HS-5 (cell line): ENCODE data around the gene RPS29.
"Not testable (repeated sequence)": the region's sequence is repeated elsewhere in the genome, so short reads cannot be mapped to it uniquely, and the experiment has no call there.

Source experiments
- DNase-seq: peaks from one replicate; pipeline ENCODE4 v3.0.0-alpha.2; 2012; ENCODE audit warnings: low read depth

The RPS29 gene

DNA sequence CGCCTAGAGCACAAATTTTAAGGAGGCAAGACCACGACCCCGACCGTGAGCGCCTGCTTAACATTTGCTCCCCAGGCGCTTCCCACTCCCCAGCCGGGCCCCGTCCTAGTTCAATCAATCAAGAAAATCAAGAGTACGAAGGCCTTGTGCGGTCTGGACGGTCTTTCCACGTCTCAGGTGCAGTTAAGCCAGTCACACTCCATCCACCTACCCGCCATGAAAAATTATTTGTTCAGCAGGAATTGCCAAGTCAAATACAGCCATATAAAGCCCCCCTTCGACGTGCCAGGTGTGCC is 12.0 kb upstream of the RPS29 start:
- no peak for DNase-seq

DNA sequence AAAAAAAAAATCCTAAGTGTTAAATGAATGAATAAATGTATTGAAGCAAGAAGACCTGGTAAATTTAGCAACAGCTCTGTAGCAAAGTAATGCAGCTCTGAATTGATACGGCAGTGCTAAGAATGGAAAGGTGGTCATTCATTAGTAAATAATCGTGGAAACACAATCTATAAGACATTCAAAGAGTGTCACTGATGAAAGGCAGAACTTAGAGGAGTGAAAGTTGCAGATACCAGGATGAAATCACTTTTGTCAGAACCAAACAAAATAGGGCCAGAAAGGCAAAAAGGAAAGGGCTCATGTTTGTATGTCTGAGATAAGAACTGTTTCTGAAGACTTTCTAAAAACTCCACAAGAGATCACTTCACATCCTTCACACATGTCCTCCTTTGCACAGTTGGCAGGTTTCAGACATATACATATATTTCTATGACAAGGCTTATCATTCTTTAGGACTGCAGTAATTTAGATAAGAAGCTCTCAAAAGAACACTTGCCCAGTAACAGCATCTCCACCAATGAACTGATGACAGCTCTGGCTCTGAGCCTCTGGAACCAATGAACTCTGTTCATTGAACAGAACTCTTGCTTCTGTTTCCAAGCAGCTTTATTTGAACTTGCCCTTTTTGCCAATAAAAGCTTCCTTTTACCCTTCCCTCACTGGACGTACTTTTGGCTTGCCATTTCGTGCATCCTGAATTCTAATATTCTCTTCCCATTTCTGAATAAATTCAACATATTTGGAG is 8.3 kb upstream of the RPS29 start:
- no peak for DNase-seq

DNA sequence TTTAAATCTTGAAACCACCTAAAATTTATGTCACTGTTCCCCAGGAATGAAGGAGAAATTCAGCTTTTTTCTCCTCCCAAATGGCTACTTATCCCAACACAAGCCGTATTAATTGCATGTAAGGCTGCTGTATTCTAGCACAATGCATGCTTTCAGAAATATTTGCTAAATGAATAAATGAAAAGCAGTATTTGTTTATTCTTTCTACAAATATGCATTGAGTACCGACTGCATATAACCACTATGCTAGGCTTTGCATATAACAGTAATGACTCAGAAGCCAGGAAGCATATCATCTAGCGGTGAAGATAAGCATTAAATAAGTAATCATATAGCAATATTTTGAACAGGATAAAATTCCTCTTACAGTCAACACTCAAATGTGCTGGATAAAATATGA is 6.8 kb upstream of the RPS29 start:
- DNase-seq = peak; percentile 58

DNA sequence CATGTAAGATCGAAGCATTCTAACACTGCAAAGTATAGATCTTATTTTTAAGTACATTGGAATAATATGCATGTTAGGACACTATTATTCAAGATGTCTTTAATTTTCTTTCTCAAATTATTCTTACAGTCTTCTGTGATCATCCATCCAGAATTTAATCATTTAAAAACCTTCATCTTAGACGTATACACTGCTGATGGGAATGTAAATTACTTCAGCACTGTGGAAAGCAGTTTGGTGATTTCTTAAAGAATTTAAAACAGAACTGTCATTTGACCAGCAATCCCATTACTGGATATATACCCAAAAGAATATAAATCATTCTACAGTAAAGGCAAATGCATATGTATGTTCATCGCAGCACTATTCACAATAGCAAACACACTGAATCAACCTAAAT is 3.2 kb upstream of the RPS29 start:
- no peak for DNase-seq

GRCh38 chr14:49586673-49587460 is 687 bp upstream of the RPS29 start:
- peak; percentile 81 for DNase-seq

- DNase-seq = not testable (repeated sequence)
Observed at GRCh38 chr14:49584981-49585640, 1.1 kb downstream of the RPS29 start.

GRCh38 chr14:49584058-49584457 is 2.1 kb downstream of the RPS29 start:
- no peak for DNase-seq

- DNase-seq = no peak
Observed at GRCh38 chr14:49583629-49584028, 2.6 kb downstream of the RPS29 start.

DNA sequence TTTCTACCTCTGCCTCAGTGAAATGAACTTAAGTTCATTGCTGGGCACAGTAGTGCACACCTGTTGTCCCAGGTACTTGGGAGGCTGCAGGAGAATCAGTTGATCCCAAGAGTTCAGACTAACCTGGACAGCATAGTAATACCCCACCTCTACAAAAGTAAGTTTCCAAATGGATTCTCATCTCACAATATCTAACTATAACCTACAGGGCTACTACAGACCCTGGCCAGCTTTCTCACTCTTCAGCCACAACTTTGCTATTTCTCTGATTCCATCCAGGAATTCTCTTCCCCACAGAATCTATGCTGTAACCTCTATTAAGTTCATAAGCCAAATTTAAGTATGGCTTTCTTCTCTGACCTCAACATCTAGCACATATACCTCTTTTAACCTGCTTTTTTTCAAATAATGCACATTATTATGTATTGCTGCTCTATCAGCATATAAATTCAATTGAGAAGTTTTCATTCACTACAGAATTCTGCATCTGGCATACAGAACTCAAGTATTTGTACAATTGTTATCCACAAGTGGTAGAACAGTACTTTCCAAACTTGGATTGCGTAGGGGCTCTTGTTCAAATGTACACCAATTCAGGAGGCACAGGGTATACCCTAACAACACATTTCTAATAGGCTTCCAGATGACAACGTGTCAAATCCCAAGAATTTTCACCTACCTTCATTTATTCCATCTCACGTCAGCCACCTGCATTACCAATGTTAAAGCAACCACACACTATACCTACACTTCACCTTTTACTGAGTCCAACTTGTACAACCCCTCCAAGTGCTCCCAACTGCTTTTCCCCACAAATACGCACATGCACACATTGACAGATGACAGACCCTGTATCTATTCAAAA is 3.8 kb downstream of the RPS29 start:
- DNase-seq = no peak

GRCh38 chr14:49581209-49582112 is 4.7 kb downstream of the RPS29 start:
- no peak for DNase-seq

DNA sequence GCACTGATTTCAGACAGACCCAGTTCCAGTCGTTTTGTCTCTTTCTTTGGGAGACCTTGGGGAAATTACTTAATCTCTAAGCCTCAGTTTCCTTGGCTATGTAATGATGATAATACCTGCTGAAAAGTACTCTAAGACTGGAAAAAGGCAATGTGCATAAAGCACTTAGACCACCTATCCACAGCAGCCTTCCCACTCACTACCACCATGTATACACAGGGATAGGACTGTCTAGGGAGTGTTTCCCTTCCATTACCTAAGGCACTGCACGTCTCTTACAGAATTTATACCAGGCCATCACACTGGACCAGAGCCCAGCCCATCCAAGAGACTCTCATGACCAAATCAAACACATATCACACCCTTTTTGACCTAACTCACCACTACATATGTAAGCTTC is 6.3 kb downstream of the RPS29 start:
- DNase-seq = no peak

DNA sequence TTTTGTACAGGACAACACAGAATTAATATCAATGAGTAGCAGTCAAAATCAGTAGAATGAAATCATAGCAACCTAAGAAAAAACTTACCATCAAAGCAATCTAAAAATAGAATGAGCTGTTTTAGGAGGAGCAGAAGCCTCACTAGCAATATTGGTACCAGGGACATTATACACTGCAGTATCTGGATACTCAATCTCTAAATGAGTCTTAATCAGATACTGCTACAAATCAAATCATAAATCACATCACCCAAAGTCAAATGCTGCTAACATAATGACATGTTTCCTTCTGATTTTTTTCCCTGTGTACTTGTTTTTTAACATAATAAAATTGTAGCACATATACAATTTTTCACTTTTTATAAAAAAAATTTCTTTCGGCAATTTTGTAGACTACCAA is 8.0 kb downstream of the RPS29 start:
- DNase-seq = no peak

GRCh38 chr14:49574038-49574437 is 12.1 kb downstream of the RPS29 start:
- no peak for DNase-seq

GRCh38 chr14:49569281-49569680 is 16.9 kb downstream of the RPS29 start:
- no peak for DNase-seq

DNA sequence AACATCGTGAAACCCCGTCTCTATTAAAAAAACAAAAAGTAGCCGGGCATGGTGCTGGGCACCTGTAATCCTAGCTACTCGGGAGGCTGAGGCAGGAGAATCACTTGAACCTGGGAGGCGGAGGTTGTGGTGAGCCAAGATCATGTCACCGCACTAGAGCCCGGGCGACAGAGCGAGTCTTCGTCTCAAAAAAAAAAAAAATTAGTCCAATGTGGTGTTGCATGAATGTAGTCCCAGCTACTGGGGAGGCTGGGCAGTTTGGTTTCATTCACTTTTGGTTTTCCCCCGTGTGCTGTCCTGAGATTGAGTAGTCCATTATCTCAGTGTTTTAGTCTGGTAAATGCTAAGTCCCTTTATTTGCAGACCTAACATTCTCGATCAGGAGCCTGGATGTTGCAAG is 19.5 kb downstream of the RPS29 start:
- DNase-seq = no peak

DNA sequence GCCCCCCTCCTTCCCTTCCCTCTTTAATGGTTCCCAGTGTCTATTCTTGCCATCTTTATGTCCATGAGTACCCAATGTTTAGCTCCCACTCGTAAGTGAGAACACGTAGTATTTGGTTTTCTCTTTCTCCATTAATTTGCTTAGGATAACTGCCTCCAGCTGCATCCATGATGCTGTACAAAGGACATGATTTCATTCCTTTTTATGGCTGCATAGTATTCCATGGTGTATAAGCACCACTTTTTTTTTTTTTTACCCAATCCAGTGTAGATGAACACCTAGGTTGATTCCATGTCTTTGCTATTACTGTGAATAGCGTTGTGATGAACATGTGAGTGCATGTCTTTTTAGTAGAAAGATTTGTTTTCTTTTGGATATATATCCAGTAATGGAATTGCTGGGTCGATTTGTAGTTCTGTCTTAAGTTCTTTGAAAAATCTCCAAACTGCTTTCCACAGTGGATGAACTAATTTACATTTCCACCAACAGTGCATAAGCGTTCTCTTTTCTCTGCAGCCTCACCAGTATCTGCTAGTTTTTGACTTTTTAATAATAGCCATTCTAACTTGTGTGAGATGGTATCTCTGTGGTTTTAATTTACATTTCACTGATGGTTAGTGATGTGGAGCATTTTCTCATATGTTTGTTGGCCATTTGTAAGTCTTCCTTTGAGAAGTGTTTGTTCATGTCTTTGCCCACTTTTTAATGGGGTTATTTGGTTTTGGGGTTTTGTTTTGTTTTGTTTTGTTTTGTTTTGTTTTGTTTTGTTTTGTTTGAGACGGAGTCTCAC is 26.0 kb downstream of the RPS29 start:
- DNase-seq = no peak

DNA sequence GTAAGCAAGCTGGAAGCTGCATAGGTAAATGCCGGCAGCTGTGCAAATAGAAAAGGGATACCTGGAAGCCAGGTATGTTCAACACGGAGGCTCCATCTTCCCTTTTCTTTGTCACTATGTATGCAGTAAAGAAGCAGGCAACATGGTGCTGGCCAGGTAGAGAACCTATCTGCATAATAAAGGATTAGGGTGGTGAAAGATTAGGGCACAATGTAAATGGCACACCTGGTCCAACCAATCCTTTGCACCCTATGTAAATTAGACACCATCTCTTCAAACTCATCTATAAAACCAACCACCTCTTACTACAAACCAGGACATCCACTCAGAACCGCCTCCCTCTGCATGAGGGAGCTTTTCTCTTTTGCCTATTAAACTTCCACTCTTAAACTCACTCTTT is 32.3 kb downstream of the RPS29 start:
- DNase-seq = no peak

GRCh38 chr14:49553106-49553505 is 33.1 kb downstream of the RPS29 start:
- no peak for DNase-seq

DNA sequence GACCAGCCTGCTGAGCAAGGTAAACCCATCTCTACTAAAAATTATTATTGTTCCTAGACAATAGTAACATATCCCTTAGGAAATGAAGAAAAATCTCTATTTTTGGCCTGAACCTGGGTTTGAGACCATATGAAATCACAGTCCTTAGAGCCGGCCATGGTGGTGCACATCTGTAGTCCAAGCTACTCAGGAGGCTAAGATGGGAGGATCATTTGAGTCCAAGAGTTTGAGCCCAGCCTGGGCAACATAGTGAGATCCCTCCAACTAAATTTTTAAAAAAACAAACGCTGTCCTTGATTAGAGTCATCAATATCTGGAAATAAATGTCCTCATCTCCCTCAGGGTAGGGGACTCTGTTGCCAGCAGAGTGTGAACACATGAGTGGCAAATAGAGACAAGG is 34.6 kb downstream of the RPS29 start:
- no peak for DNase-seq
